ENCODE measurements around the gene AGO1.
"Not testable (repeated sequence)": the region's sequence is repeated elsewhere in the genome, so short reads cannot be mapped to it uniquely, and the experiment has no call there.

The AGO1 gene

GRCh38 chr1:35886577-35887431 is 3.8 kb downstream of the AGO1 start:
- Mint-ChIP-seq H3K27ac (peak overlapping the region in 1 of 2 donors; percentile 30), H3K9me3 (no peaks in the 10 kb centered on the region), H3K4me3 (no peak overlapping the region), H3K27me3 (no peaks in the 10 kb centered on the region), H3K4me1 (peaks cover 48% of the 10 kb centered on the region)
- DNase-seq: no peak
- ATAC-seq: no peak

DNA sequence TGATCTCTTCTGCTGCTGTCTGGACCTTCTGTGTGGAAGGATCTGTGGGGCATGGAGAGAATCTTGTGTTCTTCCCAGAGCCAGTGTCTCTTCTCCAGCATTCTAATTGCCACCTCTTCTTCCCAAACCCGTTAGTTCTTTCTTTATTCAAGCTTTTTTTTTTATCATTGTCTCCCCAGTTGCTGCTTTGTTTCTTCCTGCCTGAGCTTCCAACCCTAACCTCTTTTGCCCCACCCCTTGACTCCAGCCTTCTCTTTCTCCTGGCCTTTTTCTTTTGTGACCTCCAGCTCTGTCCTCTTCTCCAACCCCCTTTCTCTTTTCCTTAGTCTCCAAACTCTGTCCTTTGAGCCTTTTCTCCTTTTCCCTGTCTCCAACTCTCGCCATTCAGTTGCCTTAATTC is 4.5 kb downstream of the AGO1 start:
- no peak for ATAC-seq
- Mint-ChIP-seq H3K27ac (peak overlapping the region in 1 of 2 donors; percentile 59), H3K4me1 (peaks cover 41% of the 10 kb centered on the region), H3K9me3 (no peaks in the 10 kb centered on the region), H3K4me3 (no peak overlapping the region), H3K27me3 (no peaks in the 10 kb centered on the region)
- DNase-seq: no peak

- Mint-ChIP-seq H3K4me3 (no peak overlapping the region), H3K27ac (no peak overlapping the region), H3K4me1 (peaks cover 36% of the 10 kb centered on the region), H3K9me3 (no peaks in the 10 kb centered on the region), H3K27me3 (no peaks in the 10 kb centered on the region)
- DNase-seq (no peak), ATAC-seq (no peak)
Observed at GRCh38 chr1:35888255-35888654, 5.2 kb downstream of the AGO1 start.

- not testable (repeated sequence) for ATAC-seq, H3K9me3 Mint-ChIP-seq, H3K4me3 Mint-ChIP-seq, DNase-seq, H3K27ac Mint-ChIP-seq, H3K27me3 Mint-ChIP-seq
- peaks cover 35% of the 10 kb centered on the region for H3K4me1 Mint-ChIP-seq
Observed at GRCh38 chr1:35888981-35889380, 6.0 kb downstream of the AGO1 start.

DNA sequence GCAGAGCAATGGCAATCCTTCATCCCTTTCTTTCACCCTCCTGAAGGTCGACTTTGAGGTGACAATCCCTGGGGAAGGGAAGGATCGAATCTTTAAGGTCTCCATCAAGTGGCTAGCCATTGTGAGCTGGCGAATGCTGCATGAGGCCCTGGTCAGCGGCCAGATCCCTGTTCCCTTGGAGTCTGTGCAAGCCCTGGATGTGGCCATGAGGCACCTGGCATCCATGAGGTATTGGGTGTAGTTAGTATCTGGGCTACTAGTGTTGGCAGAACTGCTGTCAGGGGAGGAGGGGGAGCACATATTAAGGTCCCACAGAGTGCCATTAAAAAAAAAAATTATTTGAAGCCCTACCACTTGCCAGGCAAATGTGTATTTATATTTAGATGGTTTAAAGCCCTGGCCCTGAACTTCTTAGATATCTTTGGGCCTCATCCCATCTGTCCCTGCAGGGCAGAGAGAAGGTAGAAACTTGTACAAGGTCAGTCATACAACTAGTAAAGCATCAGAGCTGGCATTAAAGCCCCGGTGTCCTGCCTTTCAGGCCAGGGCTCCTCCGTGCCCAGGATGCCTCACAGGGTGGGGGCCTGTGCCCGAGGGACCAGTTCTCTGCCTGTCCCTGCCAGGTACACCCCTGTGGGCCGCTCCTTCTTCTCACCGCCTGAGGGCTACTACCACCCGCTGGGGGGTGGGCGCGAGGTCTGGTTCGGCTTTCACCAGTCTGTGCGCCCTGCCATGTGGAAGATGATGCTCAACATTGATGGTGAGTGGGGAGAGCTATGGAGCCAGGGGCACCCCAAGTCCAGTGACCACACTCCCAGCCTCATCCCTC is 10.3 kb downstream of the AGO1 start:
- ATAC-seq: no peak
- DNase-seq: no peak
- H3K4me3 Mint-ChIP-seq: no peak overlapping the region
- peak overlapping the region in 1 of 2 donors; percentile 52 for H3K27ac Mint-ChIP-seq
- H3K4me1 Mint-ChIP-seq: peaks cover 6% of the 10 kb centered on the region
- H3K9me3 Mint-ChIP-seq: no peaks in the 10 kb centered on the region
- H3K27me3 Mint-ChIP-seq: no peaks in the 10 kb centered on the region

GRCh38 chr1:35894183-35894582 is 11.2 kb downstream of the AGO1 start:
- H3K4me3 Mint-ChIP-seq: no peak overlapping the region
- H3K27ac Mint-ChIP-seq: peak overlapping the region in 1 of 2 donors; percentile 53
- no peak for ATAC-seq

GRCh38 chr1:35894656-35895055 is 11.6 kb downstream of the AGO1 start:
- peaks cover 6% of the 10 kb centered on the region for H3K4me1 Mint-ChIP-seq
- peak overlapping the region in 1 of 2 donors; percentile 36 for H3K27ac Mint-ChIP-seq
- no peaks in the 10 kb centered on the region for H3K9me3 Mint-ChIP-seq

More at GRCh38 chr1:35894183-35894582, 11.2 kb downstream of the AGO1 start:
- Mint-ChIP-seq H3K9me3 (no peaks in the 10 kb centered on the region), H3K4me1 (peaks cover 6% of the 10 kb centered on the region), H3K27me3 (no peaks in the 10 kb centered on the region)
- DNase-seq: no peak

GRCh38 chr1:35899941-35900340 is 16.9 kb downstream of the AGO1 start:
- DNase-seq (no peak), ATAC-seq (no peak)
- Mint-ChIP-seq H3K4me1 (no peaks in the 10 kb centered on the region), H3K9me3 (no peaks in the 10 kb centered on the region), H3K27ac (no peak overlapping the region), H3K27me3 (no peaks in the 10 kb centered on the region), H3K4me3 (no peak overlapping the region)

More at GRCh38 chr1:35894656-35895055, 11.6 kb downstream of the AGO1 start:
- ATAC-seq (no peak), DNase-seq (no peak)
- no peaks in the 10 kb centered on the region for H3K27me3 Mint-ChIP-seq
- H3K4me3 Mint-ChIP-seq: no peak overlapping the region

- H3K4me1 Mint-ChIP-seq: no peaks in the 10 kb centered on the region
- no peak for DNase-seq
Observed at GRCh38 chr1:35901235-35901634, 18.2 kb downstream of the AGO1 start.

GRCh38 chr1:35902671-35903070 is 19.7 kb downstream of the AGO1 start:
- no peaks in the 10 kb centered on the region for H3K27me3 Mint-ChIP-seq
- no peak overlapping the region for H3K4me3 Mint-ChIP-seq
- no peaks in the 10 kb centered on the region for H3K4me1 Mint-ChIP-seq
- no peaks in the 10 kb centered on the region for H3K9me3 Mint-ChIP-seq
- H3K27ac Mint-ChIP-seq: peak overlapping the region in 1 of 2 donors; percentile 54
- ATAC-seq: no peak
- DNase-seq: no peak

More at GRCh38 chr1:35901235-35901634, 18.2 kb downstream of the AGO1 start:
- Mint-ChIP-seq H3K9me3 (no peaks in the 10 kb centered on the region), H3K27me3 (no peaks in the 10 kb centered on the region), H3K4me3 (no peak overlapping the region), H3K27ac (no peak overlapping the region)
- ATAC-seq: no peak

DNA sequence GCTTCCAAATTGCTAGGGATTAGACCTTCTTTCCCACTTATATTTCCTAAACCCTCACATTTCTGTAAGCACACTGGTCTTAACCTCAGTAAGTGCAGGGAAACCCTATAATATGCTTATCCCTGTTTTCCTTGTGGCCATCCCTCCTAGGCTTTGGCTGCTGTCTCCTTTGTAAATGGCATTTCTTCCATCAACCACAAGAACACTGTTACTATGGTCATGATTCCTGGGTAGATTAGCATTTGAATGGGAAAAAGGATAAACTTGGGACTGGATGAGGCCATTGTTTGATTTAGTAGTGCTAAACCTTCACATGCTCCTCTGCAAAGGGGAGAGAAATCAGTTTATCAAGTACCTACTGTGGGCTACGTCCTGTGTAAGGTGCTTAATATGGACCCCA is 31.7 kb downstream of the AGO1 start:
- no peaks in the 10 kb centered on the region for H3K4me1 Mint-ChIP-seq
- H3K9me3 Mint-ChIP-seq: no peaks in the 10 kb centered on the region

DNA sequence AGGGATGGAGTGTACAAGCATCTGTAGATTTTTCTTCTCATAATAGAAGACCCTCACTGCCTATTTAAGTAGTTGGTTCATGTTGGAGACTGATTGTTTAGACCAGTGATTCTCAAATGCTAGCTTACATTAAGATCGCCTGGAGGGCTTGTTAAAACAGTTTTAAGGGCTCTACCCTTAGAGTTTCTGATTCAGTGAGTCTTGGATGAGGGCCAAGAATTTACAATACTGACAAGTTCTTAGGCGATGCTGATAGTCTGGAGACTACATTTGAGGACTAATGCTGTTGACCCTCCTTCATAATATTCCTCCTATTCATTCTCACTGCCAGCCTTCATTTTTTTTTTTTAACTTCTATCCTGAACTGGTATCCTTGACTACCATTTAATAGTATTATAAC is 32.7 kb downstream of the AGO1 start:
- ATAC-seq (no peak), DNase-seq (no peak)
- Mint-ChIP-seq H3K9me3 (no peaks in the 10 kb centered on the region), H3K27me3 (no peaks in the 10 kb centered on the region), H3K27ac (no peak overlapping the region), H3K4me3 (no peak overlapping the region), H3K4me1 (no peaks in the 10 kb centered on the region)

More for the DNA sequence above, 31.7 kb downstream of the AGO1 start:
- DNase-seq: no peak
- Mint-ChIP-seq H3K27ac (no peak overlapping the region), H3K4me3 (no peak overlapping the region), H3K27me3 (no peaks in the 10 kb centered on the region)
- ATAC-seq: no peak

DNA sequence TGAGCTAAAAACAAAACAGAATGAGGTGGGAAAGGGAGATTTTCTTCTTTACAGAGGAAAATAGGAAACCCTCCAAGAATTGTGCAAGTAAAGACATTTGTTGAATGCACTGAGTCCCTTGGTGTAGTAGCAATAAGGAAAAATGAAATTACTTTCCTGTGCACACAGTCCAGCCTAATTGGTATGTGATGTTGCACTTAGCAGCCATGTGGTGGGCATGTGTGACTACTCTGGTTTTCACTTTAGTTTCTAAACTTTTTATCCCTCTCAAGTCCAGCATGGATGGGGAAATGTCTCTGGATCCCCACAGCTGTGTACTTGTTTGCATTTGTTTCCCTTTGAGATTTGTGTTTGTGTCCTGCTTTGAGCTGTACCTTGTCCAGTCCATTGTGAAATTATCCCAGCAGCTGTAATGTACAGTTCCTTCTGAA is 40.8 kb downstream of the AGO1 start:
- H3K27me3 Mint-ChIP-seq: no peaks in the 10 kb centered on the region
- no peaks in the 10 kb centered on the region for H3K9me3 Mint-ChIP-seq
- no peak overlapping the region for H3K4me3 Mint-ChIP-seq
- peaks cover 7% of the 10 kb centered on the region for H3K4me1 Mint-ChIP-seq
- ATAC-seq (no peak), DNase-seq (no peak)
- H3K27ac Mint-ChIP-seq: peak overlapping the region in 1 of 2 donors; percentile 35

GRCh38 chr1:35924838-35925237 is 41.8 kb downstream of the AGO1 start:
- Mint-ChIP-seq H3K4me1 (peaks cover 15% of the 10 kb centered on the region), H3K27ac (no peak overlapping the region), H3K27me3 (no peaks in the 10 kb centered on the region), H3K4me3 (no peak overlapping the region), H3K9me3 (no peaks in the 10 kb centered on the region)
- DNase-seq: no peak
- no peak for ATAC-seq

DNA sequence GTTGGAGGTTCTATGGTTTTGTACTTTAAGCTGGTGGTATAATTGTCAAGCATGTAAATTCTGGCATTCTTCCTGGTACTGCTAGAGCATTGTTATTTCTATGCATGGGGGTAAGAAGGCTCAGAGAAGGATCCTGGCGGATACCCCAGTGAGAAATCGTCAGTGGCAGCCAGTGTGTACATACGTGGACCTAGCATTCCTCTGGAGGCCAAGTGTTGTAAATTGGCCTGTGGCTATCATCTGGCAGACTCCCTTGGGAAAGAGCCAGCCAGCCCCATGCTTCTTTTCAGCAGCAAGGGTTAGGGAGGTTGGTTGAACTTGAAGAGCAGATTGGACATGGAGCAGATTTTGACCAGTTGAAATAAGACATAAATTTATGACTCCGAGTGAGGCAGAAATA is 42.7 kb downstream of the AGO1 start:
- H3K9me3 Mint-ChIP-seq: no peaks in the 10 kb centered on the region
- ATAC-seq (no peak), DNase-seq (no peak)
- peaks cover 20% of the 10 kb centered on the region for H3K4me1 Mint-ChIP-seq
- H3K27ac Mint-ChIP-seq: no peak overlapping the region
- no peaks in the 10 kb centered on the region for H3K27me3 Mint-ChIP-seq
- H3K4me3 Mint-ChIP-seq: no peak overlapping the region

DNA sequence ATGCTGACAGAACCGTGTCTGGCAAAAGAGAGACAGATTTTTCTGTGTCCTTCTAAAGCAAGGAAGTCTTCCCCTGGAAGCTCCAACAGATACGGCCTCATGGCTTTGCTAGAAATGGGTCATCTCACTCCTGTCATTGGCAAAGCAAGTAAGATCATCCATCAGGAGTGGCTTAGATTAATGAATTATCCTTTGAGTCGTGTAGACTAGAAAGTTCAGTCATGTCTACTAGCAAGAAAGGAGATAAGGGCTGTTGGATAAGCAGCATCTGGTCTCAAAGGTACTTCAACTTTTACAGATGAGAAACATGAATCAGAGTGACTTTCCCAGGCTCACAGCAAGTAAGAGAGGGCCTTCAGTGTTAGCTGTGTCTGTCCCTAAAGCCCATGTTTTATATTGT is 44.5 kb downstream of the AGO1 start:
- H3K9me3 Mint-ChIP-seq: no peaks in the 10 kb centered on the region
- H3K27ac Mint-ChIP-seq: no peak overlapping the region
- ATAC-seq: no peak
- H3K4me3 Mint-ChIP-seq: no peak overlapping the region
- no peaks in the 10 kb centered on the region for H3K27me3 Mint-ChIP-seq
- DNase-seq: no peak
- H3K4me1 Mint-ChIP-seq: peaks cover 27% of the 10 kb centered on the region

Measured in stimulated activated naive CD8-positive, alpha-beta T cell treated with anti-CD3 and anti-CD28 coated beads, Interleukin-15, amount 100 ng/mL, for 72 hours (primary cell).